Gastroesophageal sphincter (tissue), 4 donors: ENCODE results near the gene WDFY3. TPM values are rescaled to one million over a fixed set of nuclear protein-coding genes. Genes with fewer than 3 reads are reported as not detected.

Source experiments
- ATAC-seq: fragments of 150-250 bp; one replicate; pipeline ENCODE4 v1.9.1; 2016; ENCODE audit warnings: mild to moderate bottlenecking, moderate library complexity
- H3K27ac ChIP-seq, 4 donors: fragments of 200-600 bp; sonication (generic) in 3 of 4; 1 replicate in 3 of 4; 2 replicates in 1 of 4; pipeline ENCODE4 v1.5.1; 2016 to 2019
- H3K27me3 ChIP-seq: fragments of 200-600 bp; sonication (generic); one replicate; pipeline ENCODE4 v1.5.1; 2019
- H3K36me3 ChIP-seq, 2 donors: fragments of 200-600 bp; sonication (generic); one replicate each; pipeline ENCODE4 v1.5.1; 2019; ENCODE audit warnings: control low read depth in 1 of 2
- H3K4me1 ChIP-seq, 3 donors: fragments of 200-600 bp; sonication (generic); 1 replicate in 2 of 3; 2 replicates in 1 of 3; pipeline ENCODE4 v1.5.1; 2016 to 2019; ENCODE audit warnings: control low read depth in 2 of 3
- H3K4me3 ChIP-seq, 2 donors: fragments of 200-600 bp; sonication (generic); one replicate each; pipeline ENCODE4 v1.5.1; 2019; ENCODE audit warnings: mild to moderate bottlenecking in 1 of 2, moderate library complexity in 1 of 2
- H3K9me3 ChIP-seq, 3 donors: fragments of 200-600 bp; sonication (generic); one replicate each; pipeline ENCODE4 v1.5.1; 2017 to 2019; ENCODE audit warnings: control low read depth in 2 of 3
- EP300 ChIP-seq: sonication (generic); formaldehyde crosslinking; IDR thresholded peaks from one replicate; pipeline ENCODE4 v1.6.1; 2017; ENCODE audit warnings: antibody characterized with exemption, mild to moderate bottlenecking
- POLR2A ChIP-seq, 2 donors: fragments of 450-650 bp; IDR thresholded peaks; one replicate each; pipeline ENCODE4 v1.6.1; 2017; ENCODE audit warnings: antibody characterized with exemption in 2 of 2, mild to moderate bottlenecking in 2 of 2, moderate library complexity in 1 of 2
- POLR2AphosphoS5 ChIP-seq: sonication (generic); formaldehyde crosslinking; IDR thresholded peaks from one replicate; pipeline ENCODE4 v1.6.1; 2017; ENCODE audit warnings: antibody characterized with exemption
- WGBS, 2 donors: methylation state at CpG; one replicate each; pipeline ENCODE4 v1.1.5; 2018; ENCODE audit warnings: low coverage in 1 of 2; 5-methylcytosine and 5-hydroxymethylcytosine counted together
- total RNA-seq, 4 donors: library from RNA; depleted of rRNA; stranded (reverse); fragments of >200 nt; gene quantifications; one replicate each; pipeline ENCODE4 v1.1.0, GENCODE V29; 2016
- TF ChIP-seq, protein P1 (sequence below), 4 experiments: fragments of 200-600 bp in 2 of 4; fragments of 450-650 bp in 2 of 4; sonication (generic) in 1 of 4; IDR thresholded peaks; one replicate each; pipeline ENCODE4 v1.5.1; 2017 to 2019; ENCODE audit warnings: antibody characterized with exemption in 4 of 4, mild to moderate bottlenecking in 2 of 4, moderate library complexity in 2 of 4

Gene WDFY3
- total RNA-seq, 4 donors from 2014 or later = 76.7 to 140 (median 90.1) TPM

GRCh38 chr4:84994280-84994679 lies 27.8 kb upstream of the WDFY3 start:
- peaks cover 0 to 9% (median 0%) of the 10 kb centered on the region in 3 donors for H3K9me3 ChIP-seq
- H3K4me3 ChIP-seq = peak overlapping the region in 1 of 2 donors; percentile 25
- peak; percentile 22 for ATAC-seq
- 7 to 11% methylated on average over 2 to 3 of the region's 3 CpGs for WGBS, 2 donors
- TF ChIP-seq, protein P1, sequence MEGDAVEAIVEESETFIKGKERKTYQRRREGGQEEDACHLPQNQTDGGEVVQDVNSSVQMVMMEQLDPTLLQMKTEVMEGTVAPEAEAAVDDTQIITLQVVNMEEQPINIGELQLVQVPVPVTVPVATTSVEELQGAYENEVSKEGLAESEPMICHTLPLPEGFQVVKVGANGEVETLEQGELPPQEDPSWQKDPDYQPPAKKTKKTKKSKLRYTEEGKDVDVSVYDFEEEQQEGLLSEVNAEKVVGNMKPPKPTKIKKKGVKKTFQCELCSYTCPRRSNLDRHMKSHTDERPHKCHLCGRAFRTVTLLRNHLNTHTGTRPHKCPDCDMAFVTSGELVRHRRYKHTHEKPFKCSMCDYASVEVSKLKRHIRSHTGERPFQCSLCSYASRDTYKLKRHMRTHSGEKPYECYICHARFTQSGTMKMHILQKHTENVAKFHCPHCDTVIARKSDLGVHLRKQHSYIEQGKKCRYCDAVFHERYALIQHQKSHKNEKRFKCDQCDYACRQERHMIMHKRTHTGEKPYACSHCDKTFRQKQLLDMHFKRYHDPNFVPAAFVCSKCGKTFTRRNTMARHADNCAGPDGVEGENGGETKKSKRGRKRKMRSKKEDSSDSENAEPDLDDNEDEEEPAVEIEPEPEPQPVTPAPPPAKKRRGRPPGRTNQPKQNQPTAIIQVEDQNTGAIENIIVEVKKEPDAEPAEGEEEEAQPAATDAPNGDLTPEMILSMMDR (IDR thresholded peaks at IDR 0.05) = no peak
- TF ChIP-seq POLR2AphosphoS5 (no peak), EP300 (no peak), POLR2A (IDR thresholded peaks at IDR 0.05) (no peak)
- no peaks in the 10 kb centered on the region for H3K27me3 ChIP-seq
- no peaks in the 10 kb centered on the region for H3K36me3 ChIP-seq
- no peak overlapping the region for H3K27ac ChIP-seq
- peaks cover 0 to 4% (median 0%) of the 10 kb centered on the region in 3 donors for H3K4me1 ChIP-seq

GRCh38 chr4:84985952-84986351 lies 19.5 kb upstream of the WDFY3 start:
- H3K4me1 ChIP-seq = no peaks in the 10 kb centered on the region

DNA sequence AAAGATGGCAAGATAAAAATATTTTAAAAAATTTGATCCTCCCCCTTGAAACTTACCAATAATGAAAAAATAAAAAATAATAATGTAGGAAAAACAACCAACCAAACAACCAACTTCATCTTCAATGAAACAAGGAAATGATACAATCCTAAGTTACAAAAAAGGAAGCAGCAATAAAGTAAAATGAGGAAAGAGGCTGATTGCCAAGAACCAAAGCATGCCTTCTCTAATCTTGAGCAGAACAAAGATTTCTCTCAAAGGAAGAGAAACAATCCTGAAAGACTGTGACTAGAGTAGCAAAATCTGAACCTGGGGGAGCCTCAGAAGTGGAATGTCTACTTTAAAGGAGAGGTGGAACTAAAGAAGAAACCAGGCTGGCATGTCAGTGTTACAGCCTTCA lies 10.9 kb upstream of the WDFY3 start:
- no peak for ATAC-seq
- H3K36me3 ChIP-seq = no peaks in the 10 kb centered on the region
- TF ChIP-seq EP300 = no peak
- TF ChIP-seq POLR2A (IDR thresholded peaks at IDR 0.05) = no peak
- TF ChIP-seq, protein P1 (IDR thresholded peaks at IDR 0.05) = no peak
- TF ChIP-seq POLR2AphosphoS5 = no peak
- no peaks in the 10 kb centered on the region for H3K4me1 ChIP-seq
- no peak overlapping the region for H3K4me3 ChIP-seq
- no peaks in the 10 kb centered on the region for H3K9me3 ChIP-seq
- no peak overlapping the region for H3K27ac ChIP-seq
- H3K27me3 ChIP-seq = no peaks in the 10 kb centered on the region

More at GRCh38 chr4:84985952-84986351, 19.5 kb upstream of the WDFY3 start:
- Histone ChIP-seq H3K27ac (no peak overlapping the region), H3K36me3 (no peaks in the 10 kb centered on the region), H3K4me3 (no peak overlapping the region), H3K27me3 (no peaks in the 10 kb centered on the region), H3K9me3 (no peaks in the 10 kb centered on the region)
- WGBS, 2 donors = 96 to 100% methylated on average over 2 of the region's 2 CpGs
- TF ChIP-seq POLR2AphosphoS5 (no peak), EP300 (no peak), POLR2A (IDR thresholded peaks at IDR 0.05) (no peak)
- TF ChIP-seq, protein P1 (IDR thresholded peaks at IDR 0.05) = no peak
- no peak for ATAC-seq

- no peaks in the 10 kb centered on the region for H3K4me1 ChIP-seq
- H3K4me3 ChIP-seq = no peak overlapping the region
- TF ChIP-seq POLR2AphosphoS5 (no peak), POLR2A (IDR thresholded peaks at IDR 0.05) (no peak), EP300 (no peak)
- TF ChIP-seq, protein P1 (IDR thresholded peaks at IDR 0.05) = no peak
- H3K27ac ChIP-seq = no peak overlapping the region
- no peak for ATAC-seq
- no peaks in the 10 kb centered on the region for H3K9me3 ChIP-seq
- no peaks in the 10 kb centered on the region for H3K36me3 ChIP-seq
- H3K27me3 ChIP-seq = no peaks in the 10 kb centered on the region
These were observed 7.4 kb upstream of the WDFY3 start for GRCh38 chr4:84973856-84974255.

- Histone ChIP-seq H3K27me3 (no peaks in the 10 kb centered on the region), H3K9me3 (no peaks in the 10 kb centered on the region), H3K27ac (no peak overlapping the region), H3K4me3 (no peak overlapping the region), H3K36me3 (no peaks in the 10 kb centered on the region), H3K4me1 (peaks cover 0 to 9% (median 0%) of the 10 kb centered on the region in 3 donors)
- ATAC-seq = no peak
- TF ChIP-seq, protein P1 (IDR thresholded peaks at IDR 0.05) = peak; percentile 38 to 64 (median 54)
- TF ChIP-seq POLR2AphosphoS5 = no peak
- 2 to 4% methylated on average over 3 of the region's 3 CpGs for WGBS, 2 donors
These were observed 4.9 kb upstream of the WDFY3 start for GRCh38 chr4:84971319-84971932.
